Caco-2 (cell line): ENCODE results near the gene DENND2A. TPM values are rescaled to one million over a fixed set of nuclear protein-coding genes. Genes with fewer than 3 reads are reported as not detected.

Experiments used
- BruUV-seq: library from RNA; stranded (reverse); fragments of 400-500 nt; replicated peaks from 2 replicates; lab custom pipeline; 2021; lab: Mats Ljungman, UMichigan
- CTCF ChIA-PET: fragments of 300-600 bp; sonication (Branson Sonifier 250); formaldehyde crosslinking; loops from one replicate; lab custom pipeline; 2022; ENCODE audit warnings: antibody characterized with exemption; lab: Charles Lee
- POLR2A ChIA-PET: fragments of 300-600 bp; sonication (Branson Sonifier 250); formaldehyde crosslinking; loops from one replicate; lab custom pipeline; 2022; ENCODE audit warnings: antibody characterized with exemption; lab: Charles Lee
- DNase-seq, 2 experiments: peaks; one replicate each; pipeline versions ENCODE4 v3.0.0 to v3.0.0-alpha.2; 2020 to 2022
- H3K27me3 ChIP-seq: replicated peaks from 2 replicates; pipeline ENCODE4 v1.6.0; 2011; ENCODE audit warnings: low read length; ENCODE audit not compliant: control insufficient read depth, insufficient read depth
- H3K36me3 ChIP-seq: 2 replicates; pipeline ENCODE4 v1.5.1; 2011; ENCODE audit warnings: low read length; ENCODE audit not compliant: control insufficient read depth, insufficient read depth
- H3K4me1 ChIP-seq: fragments of 250-450 bp; sonication (Bioruptor Pico); 2 replicates; pipeline ENCODE4 v1.5.1; 2020; ENCODE audit warnings: mild to moderate bottlenecking
- H3K4me3 ChIP-seq: 2 replicates; pipeline ENCODE4 v1.5.1; 2011; ENCODE audit warnings: low read depth, mild to moderate bottlenecking, control low read depth, low read length
- H3K9me3 ChIP-seq: fragments of 250-450 bp; sonication (Bioruptor Pico); 2 replicates; pipeline ENCODE4 v1.5.1; 2020; ENCODE audit warnings: mild to moderate bottlenecking, moderate library complexity
- H3K27ac Mint-ChIP-seq: one replicate; pipeline ENCODE4 v1.8.0; 2022; ENCODE audit warnings: mixed read lengths; ENCODE audit not compliant: unreplicated experiment
- H3K27me3 Mint-ChIP-seq: one replicate; pipeline ENCODE4 v1.8.0; 2022; ENCODE audit warnings: mixed read lengths; ENCODE audit not compliant: insufficient read depth, unreplicated experiment
- H3K36me3 Mint-ChIP-seq: one replicate; pipeline ENCODE4 v1.8.0; 2022; ENCODE audit warnings: mild to moderate bottlenecking, mixed read lengths; ENCODE audit not compliant: insufficient read depth, unreplicated experiment
- H3K4me1 Mint-ChIP-seq: one replicate; pipeline ENCODE4 v1.8.0; 2022; ENCODE audit warnings: low read depth, mixed read lengths; ENCODE audit not compliant: unreplicated experiment
- H3K4me3 Mint-ChIP-seq: one replicate; pipeline ENCODE4 v1.8.0; 2022; ENCODE audit warnings: mild to moderate bottlenecking, moderate library complexity, mixed read lengths; ENCODE audit not compliant: unreplicated experiment
- H3K9me3 Mint-ChIP-seq: one replicate; pipeline ENCODE4 v1.8.0; 2022; ENCODE audit warnings: mixed read lengths; ENCODE audit not compliant: unreplicated experiment
- intact Hi-C: fragments of 100-400 bp; cut with micrococcal nuclease; formaldehyde crosslinking; loops from one replicate; pipeline ENCODE4 v1.10.0; 2022; ENCODE audit not compliant: unreplicated experiment
- total RNA-seq: library from RNA; stranded (reverse); gene quantifications from 2 replicates; pipeline ENCODE4 v1.2.3, GENCODE V29; 2022
- TF ChIP-seq, protein P1 (sequence below), 2 experiments: fragments of 200-600 bp in 1 of 2; IDR thresholded peaks; 1 replicate in 1 of 2; 2 replicates in 1 of 2; pipeline versions ENCODE4 v1.5.1 to v1.8.0; 2011 to 2022; ENCODE audit warnings: antibody characterized with exemption in 1 of 2, control low read depth in 1 of 2, inconsistent platforms in 1 of 2, low read depth in 1 of 2, low read length in 1 of 2, mild to moderate bottlenecking in 1 of 2, moderate library complexity in 1 of 2; ENCODE audit not compliant: insufficient read depth in 1 of 2, severe bottlenecking in 1 of 2, unreplicated experiment in 1 of 2

DENND2A gene
- total RNA-seq, 1 experiment from 2014 or later: 0.95 TPM

DNA sequence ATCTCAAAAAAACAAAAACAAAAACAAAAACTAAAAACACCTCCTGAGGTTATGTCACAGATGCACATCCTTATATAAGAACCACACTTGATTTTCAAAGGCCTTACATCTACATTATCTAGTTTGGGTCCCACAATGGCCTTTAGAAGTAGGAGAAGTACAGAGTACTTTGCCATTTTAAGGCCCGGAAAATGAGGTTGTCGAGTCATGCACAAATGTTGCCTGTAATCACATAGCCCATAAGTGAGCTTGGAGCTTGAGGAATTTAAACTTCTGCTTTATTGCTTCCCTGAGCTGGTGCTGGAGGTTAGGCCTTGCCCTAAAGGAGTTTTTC lies 151.6 kb downstream of the DENND2A start:
- Mint-ChIP-seq H3K36me3 (no peaks in the 10 kb centered on the region), H3K4me3 (no peak overlapping the region), H3K4me1 (no peaks in the 10 kb centered on the region), H3K27me3 (no peaks in the 10 kb centered on the region), H3K9me3 (no peaks in the 10 kb centered on the region), H3K27ac (no peak overlapping the region)
- H3K9me3 ChIP-seq: no peaks in the 10 kb centered on the region
- intact Hi-C loops: no loop called here
- no peaks in the 10 kb centered on the region for H3K27me3 ChIP-seq
- H3K36me3 ChIP-seq: no peaks in the 10 kb centered on the region
- DNase-seq: no peak
- BruUV-seq: no TSS peak
- no peaks in the 10 kb centered on the region for H3K4me1 ChIP-seq
- ChIA-PET POLR2A (no interaction called here), CTCF (interaction anchor here (0.6 kb wide), 1 partner anchor 264 kb away, joined by 3 read pairs; no protein-coding TSS in a partner anchor)
- TF ChIP-seq, protein P1, sequence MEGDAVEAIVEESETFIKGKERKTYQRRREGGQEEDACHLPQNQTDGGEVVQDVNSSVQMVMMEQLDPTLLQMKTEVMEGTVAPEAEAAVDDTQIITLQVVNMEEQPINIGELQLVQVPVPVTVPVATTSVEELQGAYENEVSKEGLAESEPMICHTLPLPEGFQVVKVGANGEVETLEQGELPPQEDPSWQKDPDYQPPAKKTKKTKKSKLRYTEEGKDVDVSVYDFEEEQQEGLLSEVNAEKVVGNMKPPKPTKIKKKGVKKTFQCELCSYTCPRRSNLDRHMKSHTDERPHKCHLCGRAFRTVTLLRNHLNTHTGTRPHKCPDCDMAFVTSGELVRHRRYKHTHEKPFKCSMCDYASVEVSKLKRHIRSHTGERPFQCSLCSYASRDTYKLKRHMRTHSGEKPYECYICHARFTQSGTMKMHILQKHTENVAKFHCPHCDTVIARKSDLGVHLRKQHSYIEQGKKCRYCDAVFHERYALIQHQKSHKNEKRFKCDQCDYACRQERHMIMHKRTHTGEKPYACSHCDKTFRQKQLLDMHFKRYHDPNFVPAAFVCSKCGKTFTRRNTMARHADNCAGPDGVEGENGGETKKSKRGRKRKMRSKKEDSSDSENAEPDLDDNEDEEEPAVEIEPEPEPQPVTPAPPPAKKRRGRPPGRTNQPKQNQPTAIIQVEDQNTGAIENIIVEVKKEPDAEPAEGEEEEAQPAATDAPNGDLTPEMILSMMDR (IDR thresholded peaks at IDR 0.05; ENCODE audit: insufficient read depth in 1 of 2, low read depth in 1 of 2, low read length in 1 of 2, severe bottlenecking in 1 of 2, unreplicated experiment in 1 of 2): no peak
- no peak overlapping the region for H3K4me3 ChIP-seq

DNA sequence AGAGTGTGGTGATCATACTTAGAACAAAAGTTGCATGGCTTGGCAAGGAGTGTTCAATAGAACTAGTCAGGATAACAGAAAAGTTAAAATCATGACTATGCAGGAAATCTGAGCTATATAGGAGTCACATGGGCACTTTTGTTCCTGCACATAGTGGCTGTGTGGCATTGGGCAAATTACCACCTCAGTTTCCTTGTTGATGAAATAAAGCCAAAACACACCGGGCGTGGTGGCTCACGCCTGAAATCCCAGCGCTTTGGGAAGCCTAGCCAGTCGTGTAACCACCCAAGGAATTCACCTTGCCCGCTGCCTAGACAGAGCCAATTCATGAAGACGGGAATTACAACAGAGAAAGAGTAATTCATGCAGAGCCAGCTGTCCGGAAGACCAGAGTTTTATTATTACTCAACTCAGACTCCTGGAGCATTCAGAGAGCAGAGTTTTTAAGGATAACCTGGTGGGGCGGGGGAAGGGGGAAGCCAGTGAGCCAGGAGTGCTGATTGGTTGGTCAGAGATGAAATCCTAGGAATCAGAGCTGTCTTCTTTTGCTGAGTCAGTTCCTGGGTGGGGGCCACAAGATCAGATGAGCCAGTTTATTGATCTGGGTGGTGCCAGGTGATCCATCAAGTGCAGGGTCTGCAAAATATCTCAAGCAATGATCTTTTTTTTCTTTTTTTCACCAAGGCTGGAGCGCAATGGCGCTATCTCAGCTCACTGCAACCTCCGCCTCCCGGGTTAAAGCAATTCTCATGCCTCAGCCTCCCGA lies 154.9 kb downstream of the DENND2A start:
- Mint-ChIP-seq H3K9me3 (no peaks in the 10 kb centered on the region), H3K4me1 (no peaks in the 10 kb centered on the region), H3K36me3 (no peaks in the 10 kb centered on the region), H3K27ac (peak overlapping the region; percentile 7), H3K27me3 (no peaks in the 10 kb centered on the region), H3K4me3 (no peak overlapping the region)
- ChIA-PET CTCF (no interaction called here), POLR2A (no interaction called here)
- H3K4me1 ChIP-seq: no peaks in the 10 kb centered on the region
- no peaks in the 10 kb centered on the region for H3K36me3 ChIP-seq
- intact Hi-C loops: no loop called here
- no peaks in the 10 kb centered on the region for H3K27me3 ChIP-seq
- no peak overlapping the region for H3K4me3 ChIP-seq
- BruUV-seq: no TSS peak
- TF ChIP-seq, protein P1 (IDR thresholded peaks at IDR 0.05; ENCODE audit: insufficient read depth in 1 of 2, low read depth in 1 of 2, low read length in 1 of 2, severe bottlenecking in 1 of 2, unreplicated experiment in 1 of 2): no peak
- H3K9me3 ChIP-seq: no peaks in the 10 kb centered on the region
- no peak for DNase-seq

DNA sequence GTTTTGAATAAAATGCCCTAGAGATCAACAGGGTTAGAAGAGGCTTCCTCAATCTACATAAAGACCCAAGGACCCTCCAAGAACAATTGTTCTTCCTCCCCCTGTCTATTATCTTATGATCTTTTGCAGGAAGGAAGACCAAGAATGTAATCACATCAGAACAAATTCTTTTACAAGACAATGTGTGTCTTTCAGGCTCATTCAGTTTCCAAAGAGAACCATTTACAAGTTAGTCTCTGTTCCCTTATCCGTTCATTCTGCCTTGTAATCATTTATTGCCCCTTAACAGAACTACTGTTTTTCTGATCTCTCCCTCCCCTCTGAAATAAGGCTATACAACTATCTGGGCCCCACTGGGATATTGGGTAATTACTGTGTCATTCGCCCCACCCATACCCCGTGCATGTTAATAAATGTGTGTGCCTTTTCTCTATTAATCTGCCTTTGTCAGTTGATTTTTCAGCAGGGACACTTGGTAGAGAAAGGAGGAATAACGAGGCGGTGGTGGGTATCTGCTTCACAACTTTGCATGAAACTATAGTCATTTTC lies 155.6 kb downstream of the DENND2A start:
- no peaks in the 10 kb centered on the region for H3K4me1 Mint-ChIP-seq
- H3K27ac Mint-ChIP-seq: peak overlapping the region; percentile 7
- BruUV-seq: no TSS peak

More for the DNA sequence above, 155.6 kb downstream of the DENND2A start:
- Mint-ChIP-seq H3K4me3 (no peak overlapping the region), H3K9me3 (no peaks in the 10 kb centered on the region), H3K27me3 (no peaks in the 10 kb centered on the region), H3K36me3 (no peaks in the 10 kb centered on the region)
- ChIA-PET CTCF (no interaction called here), POLR2A (no interaction called here)
- no peaks in the 10 kb centered on the region for H3K9me3 ChIP-seq
- DNase-seq: no peak
- no peak overlapping the region for H3K4me3 ChIP-seq
- intact Hi-C loops: no loop called here
- no peaks in the 10 kb centered on the region for H3K4me1 ChIP-seq
- no peaks in the 10 kb centered on the region for H3K27me3 ChIP-seq
- TF ChIP-seq, protein P1 (IDR thresholded peaks at IDR 0.05; ENCODE audit: insufficient read depth in 1 of 2, low read depth in 1 of 2, low read length in 1 of 2, severe bottlenecking in 1 of 2, unreplicated experiment in 1 of 2): no peak
- no peaks in the 10 kb centered on the region for H3K36me3 ChIP-seq
